IPS-11a (cell line): ENCODE data around the gene KLHL8.

Experiments
- H3K4me3 ChIP-seq: one replicate; pipeline ENCODE4 v1.5.1; 2013; ENCODE audit warnings: low read depth, low read length, control low read depth

The KLHL8 gene

DNA sequence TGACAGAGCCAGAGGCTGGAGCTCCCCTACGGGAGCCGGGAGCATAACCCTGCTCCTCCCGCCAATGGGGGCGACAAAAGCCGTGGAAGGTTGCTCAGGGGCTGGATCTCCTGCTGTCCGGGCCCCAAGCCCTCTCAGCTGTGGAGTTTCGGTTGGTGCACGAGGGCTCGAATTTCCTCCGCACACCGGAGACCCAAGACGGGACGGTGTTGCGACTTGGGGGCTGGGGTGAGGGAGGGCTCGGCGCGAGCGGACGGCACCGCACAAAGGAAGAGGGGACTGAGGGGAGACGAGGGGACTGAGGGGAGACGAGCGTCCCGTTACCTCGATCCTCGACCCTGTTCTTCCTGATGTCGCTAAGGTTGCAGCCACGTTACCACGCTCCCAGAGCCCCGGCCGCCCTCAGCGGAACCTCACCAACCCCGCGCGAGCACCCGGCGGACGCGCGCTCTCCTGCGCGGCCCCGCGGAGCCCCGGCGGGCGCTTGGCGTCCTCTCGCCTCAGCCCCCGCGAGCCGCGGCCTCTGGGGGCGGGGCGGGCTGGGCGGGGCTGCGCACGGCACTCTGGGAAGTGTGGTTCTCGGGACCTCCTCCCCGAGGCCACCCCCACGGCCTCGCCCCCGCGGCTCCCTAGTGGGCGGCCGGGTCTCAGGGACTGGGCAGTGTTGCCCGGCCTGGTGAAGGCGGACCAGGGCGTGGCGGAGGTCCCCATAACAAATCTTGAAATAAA, at the start of gene KLHL8:
Gene KLHL8, minus strand, starts transcription at position 525 of the 729 bp plus-strand sequence. CDS start 25,079 bp downstream, outside the sequence.
- H3K4me3 ChIP-seq, result peak within 1 kb of the TSS; percentile 97

DNA sequence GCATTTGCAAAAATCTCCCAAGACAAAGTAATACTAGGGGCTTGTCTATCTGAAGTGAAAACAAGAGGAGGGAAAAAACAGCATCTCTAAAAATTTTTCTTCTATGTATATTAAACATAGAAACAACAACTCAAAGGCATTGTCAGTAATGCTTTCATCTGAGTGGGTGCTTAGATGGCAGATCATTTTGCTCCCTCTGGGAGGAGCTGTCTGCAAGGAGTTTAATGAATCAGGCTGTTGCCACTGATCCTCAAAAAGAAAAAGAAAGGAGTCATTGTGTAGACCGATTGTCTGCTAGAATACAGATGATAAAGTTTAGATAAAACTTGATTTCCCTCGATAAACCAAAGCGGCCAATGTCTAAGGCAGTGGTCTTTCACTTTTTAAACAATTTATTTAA, 49.7 kb upstream of the KLHL8 start:
- no peak overlapping the region for H3K4me3 ChIP-seq

DNA sequence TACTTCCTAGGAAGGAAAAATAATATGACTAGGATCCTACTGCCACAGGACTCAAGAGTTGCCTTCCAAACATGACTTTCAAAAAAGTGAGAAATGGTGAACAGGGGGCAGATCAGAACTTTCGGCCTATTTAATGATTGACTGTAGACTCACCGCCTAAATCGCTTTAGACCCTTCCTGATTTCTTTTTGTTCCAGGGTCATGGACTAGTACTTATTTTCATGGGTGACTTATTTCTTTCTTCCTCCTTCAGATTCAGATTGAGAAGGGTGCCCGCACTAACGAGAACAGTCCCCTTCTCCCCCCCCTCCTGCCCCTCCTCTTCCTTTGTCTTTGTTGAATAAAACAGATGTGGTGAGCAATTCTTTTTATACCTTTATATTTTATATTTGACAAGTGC, 48.0 kb upstream of the KLHL8 start:
- no peak overlapping the region for H3K4me3 ChIP-seq

DNA sequence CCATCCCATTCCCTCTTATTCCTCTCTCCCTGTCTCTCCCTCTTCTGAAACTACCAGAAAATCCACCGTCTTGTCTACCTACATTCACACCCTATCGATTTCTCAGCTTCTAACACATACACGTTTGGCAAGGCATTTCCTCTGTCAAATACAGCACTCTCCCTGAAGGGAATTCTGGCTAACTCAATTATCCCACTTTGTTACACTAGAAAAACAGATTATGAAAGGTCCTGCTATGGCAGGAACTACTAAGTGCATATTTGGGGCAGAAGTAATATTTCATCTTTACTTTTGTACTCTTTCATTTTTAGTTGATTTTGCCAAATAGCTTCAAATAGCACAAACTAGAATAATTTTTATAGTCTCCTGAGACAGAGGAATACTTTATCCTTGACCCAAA, 46.6 kb upstream of the KLHL8 start:
- no peak overlapping the region for H3K4me3 ChIP-seq

DNA sequence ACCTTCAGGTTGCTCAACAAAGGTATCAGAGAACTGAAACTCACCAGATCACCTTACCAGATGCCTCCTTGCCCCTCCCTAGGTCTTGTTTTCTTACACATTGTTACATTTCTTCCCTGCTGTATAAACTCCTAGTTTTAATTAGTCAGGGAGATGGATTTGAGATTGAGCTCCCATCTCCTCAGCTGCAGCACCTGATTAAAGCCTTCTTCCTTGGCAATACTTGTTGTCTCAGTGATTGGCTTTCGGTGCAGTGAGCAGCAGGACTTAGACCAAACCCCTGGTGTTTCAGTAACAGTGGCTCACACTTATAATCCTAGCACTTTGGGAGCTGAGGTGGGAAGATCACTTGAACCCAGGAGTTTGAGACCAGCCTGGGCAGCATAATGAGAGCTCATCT, 42.5 kb upstream of the KLHL8 start:
- no peak overlapping the region for H3K4me3 ChIP-seq

DNA sequence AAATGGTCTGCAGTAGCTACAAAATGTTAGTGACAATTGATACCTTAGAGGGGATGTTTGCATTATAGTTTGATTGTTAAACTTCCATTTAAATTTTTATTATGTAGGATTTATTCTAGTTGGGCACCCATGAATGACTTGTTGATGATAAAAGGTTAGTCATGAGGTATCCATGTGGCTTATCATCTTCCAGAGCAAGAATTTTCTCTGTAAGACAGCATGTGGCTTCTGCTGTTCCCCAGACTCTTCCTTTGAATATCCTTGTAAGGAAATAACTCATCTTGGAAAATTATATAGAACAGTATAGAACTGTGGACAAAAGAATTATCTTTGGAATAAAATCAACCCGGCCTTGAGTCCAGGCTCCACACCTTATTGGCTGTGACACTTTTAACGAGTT, 40.1 kb upstream of the KLHL8 start:
- H3K4me3 ChIP-seq, result no peak overlapping the region

DNA sequence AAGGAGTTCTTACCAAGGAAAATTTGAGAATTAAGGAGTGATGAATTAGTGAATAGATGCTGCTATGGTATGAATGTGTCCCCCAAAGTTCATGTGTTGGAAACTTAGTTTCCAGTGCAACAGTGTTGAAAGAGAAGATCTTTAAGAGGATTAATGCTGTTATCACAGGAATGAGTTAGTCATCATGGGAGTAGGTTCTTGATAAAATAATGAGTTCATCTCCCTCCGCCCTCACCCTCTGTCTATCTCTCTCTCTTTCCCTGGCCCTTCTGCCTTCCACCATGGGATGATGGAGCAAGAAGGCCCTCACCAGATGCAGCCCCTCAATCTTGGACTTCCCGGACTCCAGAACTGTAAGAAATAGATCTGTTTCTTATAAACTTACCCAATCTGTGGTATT, 38.3 kb upstream of the KLHL8 start:
- no peak overlapping the region for H3K4me3 ChIP-seq

DNA sequence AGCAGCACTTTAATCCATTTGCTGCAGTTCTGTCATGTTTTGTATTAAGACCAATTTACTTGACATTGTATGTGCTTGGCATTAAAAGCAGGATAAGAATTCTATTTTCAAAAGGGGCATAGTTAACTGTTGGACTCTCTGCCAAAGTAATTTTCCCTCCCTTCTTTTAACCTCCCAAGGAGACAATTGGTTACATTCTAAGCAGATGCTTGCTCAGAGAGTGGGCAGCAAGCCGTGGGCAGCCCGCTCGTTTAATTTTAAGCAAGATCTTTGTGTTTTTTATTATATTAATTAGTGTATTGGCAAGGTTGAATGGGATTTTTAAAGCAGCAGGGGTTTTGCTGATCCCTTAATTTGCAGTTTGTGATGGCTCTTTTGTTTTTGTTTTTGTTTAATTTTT, 37.1 kb upstream of the KLHL8 start:
- H3K4me3 ChIP-seq, result no peak overlapping the region

DNA sequence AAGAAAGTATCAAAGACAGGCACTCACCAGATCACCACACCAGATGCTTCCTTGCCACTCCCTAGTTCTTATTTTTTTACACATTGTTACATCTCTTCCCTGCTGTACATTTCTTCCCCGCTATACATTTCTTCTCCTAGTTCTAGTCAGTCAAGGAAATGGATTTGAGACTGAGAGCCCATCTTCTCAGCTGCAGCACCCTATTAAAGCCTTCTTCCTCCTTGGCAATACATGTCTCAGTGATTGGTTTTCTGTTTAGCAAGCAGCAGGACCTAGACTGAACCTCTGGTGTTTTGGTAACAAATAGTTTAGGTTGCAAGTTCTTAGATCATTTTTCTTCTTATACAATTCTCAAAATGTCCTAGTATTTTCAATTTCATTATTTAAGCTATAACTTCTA, 35.3 kb upstream of the KLHL8 start:
- no peak overlapping the region for H3K4me3 ChIP-seq

DNA sequence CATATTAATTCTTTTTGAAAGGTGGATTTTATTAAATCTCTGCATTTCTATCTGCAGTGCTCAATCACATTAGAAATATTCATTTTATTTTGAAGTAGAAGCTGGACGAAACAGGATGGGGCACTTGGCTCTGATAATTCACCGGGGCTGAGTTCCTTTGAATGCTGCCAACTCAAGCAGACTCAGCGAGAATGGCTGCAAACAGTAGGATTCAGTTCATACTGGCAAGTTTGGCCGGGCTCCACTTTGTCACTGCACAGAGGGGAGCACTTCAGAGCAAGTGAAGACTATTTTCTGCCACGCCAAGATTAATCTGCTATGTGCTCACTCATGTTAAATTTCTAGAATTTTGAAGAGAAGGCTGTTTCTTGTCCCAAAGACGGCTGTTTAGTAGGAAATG, 30.7 kb upstream of the KLHL8 start:
- H3K4me3 ChIP-seq, result no peak overlapping the region

DNA sequence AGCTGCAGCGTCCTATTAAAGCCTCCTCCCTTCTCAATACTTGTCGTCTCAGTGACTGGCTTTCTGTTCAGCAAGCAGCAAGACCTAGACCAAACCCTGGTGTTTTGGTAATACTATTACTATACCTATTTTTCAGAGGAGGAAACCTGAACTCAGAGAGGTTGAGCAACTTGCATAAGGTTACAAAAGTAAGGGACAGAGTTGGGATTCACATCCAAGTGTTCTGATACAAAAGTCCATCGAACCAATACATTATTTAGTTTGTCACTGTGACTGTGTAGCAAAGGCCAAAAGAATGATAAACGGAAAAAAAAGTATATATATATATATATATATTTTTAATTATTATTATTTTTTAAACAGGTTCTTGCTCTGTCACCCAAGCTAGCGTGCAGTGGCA, 29.9 kb upstream of the KLHL8 start:
- no peak overlapping the region for H3K4me3 ChIP-seq

DNA sequence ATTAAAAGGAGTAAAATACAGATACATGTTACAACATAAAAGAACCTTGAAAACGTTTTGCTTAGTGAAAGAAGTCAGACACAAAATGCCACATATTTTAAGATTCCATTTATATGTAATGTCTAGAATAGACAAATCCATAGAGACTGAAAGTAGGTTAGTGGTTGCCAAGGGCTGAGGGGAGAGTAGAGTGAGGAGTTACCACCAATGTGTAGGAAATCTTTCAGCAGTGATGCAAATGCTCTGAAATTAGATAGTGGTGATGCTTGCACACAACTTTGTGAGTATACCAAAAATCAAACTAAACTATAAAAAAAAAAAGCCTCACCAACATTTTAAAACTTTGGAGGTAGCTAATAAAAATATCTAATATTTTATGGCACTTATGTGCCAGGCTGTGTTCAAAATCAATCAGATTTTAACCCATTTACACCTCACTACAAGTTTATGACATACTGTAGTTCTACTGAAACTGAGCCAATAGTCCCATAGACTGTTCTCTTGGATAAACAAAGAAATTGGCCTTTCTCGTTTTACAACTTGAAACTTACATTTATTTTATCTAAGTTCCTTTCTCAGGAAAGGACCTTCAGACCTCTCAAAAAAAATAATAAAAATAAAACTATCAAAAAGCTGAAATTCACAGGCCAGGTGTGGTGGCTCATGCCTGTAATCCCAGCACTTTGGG, 29.1 kb upstream of the KLHL8 start:
- no peak overlapping the region for H3K4me3 ChIP-seq

DNA sequence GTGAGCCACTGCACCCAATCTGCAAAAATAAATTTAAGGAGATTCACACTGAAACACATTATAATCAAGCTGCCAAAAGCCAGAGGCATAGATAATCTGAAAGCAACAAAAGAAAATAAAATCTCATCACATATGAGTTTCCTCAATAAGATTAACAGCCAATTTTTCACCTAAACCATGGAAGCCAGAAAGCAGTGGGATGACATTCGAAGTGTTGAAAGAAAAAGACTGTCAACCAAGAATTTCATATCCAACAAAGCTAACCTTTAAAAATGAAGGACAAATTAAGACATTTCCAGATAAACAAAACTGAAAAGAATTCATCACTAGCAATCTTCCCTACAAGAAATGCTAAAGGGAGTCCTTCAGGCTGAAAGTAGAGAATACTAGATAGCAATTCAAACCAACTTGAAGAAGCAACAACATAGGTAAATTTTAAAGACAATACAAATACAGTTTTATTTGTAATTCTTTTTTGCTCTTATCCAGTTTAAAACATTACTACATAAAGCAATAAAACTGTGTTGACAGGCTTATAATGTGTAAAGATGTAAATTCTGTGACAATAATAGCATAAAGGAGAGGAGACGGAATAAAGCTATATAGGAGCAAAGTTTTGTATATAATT, 23.1 kb upstream of the KLHL8 start:
- H3K4me3 ChIP-seq, result no peak overlapping the region

DNA sequence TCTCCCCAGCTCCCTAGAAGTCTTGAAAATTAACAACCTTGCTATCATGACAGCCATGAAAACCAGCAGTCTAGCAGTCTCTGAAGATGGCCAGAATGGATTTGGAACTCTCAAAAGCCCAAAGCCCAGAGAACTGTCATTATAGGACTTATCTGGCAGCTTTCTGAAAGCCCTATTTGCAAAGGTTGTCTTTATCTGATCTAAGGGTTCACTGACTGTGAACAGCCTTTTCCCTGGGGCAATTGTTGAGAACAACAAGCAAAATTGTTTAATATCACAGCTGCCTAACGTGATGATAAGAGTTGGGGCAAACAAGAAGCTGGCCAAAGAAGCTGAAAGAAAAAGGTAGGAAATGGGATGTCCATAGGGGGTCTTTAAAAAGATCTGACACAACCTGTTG, 20.9 kb upstream of the KLHL8 start:
- no peak overlapping the region for H3K4me3 ChIP-seq

DNA sequence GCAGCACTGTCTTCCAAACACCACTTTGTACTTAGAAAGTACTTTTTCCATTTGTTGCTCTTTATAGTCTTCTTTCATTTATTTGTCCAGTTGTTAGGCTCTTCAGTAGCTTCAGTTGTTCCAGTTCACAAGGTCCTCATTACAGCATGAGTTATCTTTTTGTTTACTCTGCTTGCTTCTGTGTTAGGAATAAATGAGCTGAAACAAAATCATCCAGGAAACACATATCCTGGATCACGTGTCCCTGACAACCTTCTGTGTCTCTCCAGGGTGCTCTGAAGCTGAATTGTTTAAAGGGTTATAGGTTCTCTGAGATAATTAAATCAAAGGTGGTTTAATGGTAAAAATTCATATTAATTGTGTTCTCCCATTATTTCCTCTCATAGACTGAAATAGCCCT, 19.9 kb upstream of the KLHL8 start:
- H3K4me3 ChIP-seq, result no peak overlapping the region

DNA sequence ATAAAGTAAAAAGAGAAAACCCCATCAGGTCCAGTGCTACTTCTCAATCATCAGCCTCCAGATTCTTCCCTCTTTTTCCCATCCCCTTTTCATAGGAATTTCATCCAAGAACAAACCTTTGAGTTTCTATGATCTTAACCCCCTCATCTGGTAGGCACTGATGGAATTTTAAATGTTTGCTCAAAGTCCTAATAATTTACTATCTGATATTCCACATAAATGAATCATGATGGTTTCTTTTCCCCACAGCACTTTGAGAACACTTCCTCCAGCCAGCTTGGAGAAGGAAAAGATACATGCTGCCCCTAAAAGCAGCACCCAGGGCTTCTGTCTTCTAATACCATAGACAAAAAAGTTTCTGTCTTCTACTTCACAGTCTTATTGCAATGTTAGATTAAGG, 19.4 kb upstream of the KLHL8 start:
- no peak overlapping the region for H3K4me3 ChIP-seq

DNA sequence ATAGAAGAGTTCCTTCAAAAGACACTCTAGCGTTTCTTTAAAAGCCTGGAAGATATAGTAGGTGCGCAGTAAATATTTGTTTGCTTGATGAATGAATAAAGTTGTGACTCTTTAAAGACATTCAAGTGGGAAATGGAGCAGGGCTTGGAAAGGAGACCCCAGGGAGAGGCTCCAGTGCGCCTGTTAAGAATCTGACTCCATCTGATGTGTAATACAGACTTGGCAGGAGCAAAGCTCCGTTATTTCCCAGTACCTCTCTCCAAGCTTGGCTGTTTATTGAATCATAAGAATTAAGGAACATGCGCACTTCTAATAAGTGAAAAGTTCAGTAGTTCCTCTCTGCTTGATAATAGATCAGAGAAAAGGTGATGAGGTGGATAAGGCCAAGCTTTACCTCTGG, 18.8 kb upstream of the KLHL8 start:
- no peak overlapping the region for H3K4me3 ChIP-seq

DNA sequence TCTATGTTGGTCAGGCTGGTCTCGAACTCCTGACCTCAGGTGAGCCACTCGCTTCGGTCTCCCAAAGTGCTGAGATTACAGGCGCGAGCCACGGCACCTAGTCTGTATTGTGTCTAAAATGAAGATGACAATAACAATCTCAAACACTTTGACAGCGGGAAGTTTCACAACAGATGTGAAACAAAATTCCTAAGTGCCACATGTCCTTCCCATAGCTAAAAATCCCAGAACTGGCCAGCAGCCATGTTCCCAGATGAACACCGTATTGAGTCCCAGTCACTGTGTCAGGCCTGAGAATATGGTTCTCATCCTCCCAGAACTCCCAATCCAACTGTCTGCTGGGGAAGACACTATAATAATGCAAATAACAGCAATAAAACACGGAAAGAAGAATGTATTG, 16.4 kb upstream of the KLHL8 start:
- H3K4me3 ChIP-seq, result no peak overlapping the region

DNA sequence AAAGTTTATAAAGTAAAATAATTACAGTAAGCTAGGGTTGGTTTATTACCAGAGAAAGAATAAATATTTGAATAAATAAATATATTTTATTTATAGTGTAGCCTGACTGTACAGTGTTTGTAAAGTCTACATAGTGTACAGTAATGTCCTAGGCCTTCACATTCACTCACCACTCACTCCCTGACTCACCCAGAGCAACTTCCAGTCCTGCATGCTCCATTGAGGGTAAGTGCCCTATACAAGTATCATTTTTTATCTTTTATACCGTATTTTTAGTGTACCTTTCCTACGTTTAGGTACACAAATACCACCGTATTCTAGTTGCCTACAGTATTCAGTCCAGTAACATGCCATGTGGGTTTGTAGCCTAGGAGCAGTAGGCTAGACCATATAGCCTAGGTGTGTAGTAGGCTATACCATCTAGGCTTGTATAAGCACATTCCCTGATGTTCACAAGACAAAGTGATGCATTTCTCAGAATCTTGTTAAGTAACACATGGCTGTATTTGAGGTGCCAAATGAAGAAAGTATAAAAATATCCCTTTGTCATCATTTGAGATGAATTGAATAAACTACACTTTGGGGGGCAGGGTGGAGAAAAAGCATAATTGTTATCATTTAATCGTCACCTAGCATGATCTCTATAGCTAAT, 14.7 kb upstream of the KLHL8 start:
- peak overlapping the region; percentile 13 for H3K4me3 ChIP-seq

DNA sequence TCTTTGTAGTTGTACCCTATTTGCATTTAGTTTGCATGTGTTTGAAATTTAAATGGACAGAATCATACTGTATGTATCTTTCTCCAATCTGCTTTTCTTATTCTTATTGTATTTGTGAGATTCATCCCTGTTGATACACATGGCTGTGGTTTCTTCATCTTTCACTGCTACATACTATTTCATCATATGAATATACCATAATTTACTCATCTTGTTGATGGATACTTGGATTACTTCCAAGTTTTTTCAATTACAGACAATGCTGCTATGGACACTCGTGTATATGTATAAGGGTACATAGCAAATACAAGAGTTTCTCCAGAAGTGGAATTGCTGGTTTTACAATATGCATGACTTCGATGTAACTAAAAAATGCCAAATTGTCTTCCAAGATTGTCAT, 11.8 kb upstream of the KLHL8 start:
- H3K4me3 ChIP-seq, result no peak overlapping the region

DNA sequence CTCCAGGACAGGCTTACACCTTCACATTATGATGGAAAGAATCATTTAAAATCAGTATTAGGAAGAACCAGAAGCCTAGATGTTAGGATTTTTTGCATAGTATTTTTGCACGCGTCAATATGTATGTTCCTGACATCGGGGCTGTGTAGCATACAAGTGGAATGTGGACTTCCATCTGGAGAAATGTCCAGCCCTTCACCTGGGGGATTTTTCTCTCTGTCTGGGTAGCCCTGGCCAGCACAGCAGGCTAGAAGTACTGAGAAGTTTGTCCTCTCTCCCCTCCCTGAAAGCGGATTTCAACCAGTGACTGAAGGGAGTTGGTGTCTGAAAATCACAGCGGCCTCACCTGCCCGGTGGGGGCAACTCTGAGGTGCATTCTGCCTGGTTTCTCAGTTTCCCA, 10.4 kb upstream of the KLHL8 start:
- no peak overlapping the region for H3K4me3 ChIP-seq

DNA sequence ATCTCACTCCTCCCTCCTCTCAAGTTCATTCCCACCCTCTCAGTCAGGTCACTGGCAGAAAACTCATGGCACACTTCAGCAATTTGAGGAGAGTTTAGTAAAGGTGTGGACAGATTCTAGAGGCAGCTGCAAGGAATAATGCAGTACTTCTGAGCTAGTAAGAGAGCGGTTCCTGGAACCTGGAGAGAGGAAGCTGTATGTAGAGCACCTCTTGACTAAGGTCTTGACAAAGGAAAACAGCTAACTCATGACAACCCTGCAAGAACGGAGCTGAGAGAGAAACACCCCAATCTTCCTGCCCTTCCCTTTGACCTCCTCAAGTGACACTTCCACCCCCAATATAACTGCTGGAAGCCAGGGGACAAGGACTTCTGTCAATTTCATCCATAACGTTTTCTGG, 9.6 kb upstream of the KLHL8 start:
- no peak overlapping the region for H3K4me3 ChIP-seq
